HG02623 (cell line): ENCODE results near the gene JDP2.

Source experiments
- ATAC-seq: cut with Tn5 transposase; IDR thresholded peaks from one replicate; pipeline ENCODE4 v1.9.1; 2021; ENCODE audit warnings: moderate library complexity; ENCODE audit not compliant: unreplicated experiment

Gene JDP2

DNA sequence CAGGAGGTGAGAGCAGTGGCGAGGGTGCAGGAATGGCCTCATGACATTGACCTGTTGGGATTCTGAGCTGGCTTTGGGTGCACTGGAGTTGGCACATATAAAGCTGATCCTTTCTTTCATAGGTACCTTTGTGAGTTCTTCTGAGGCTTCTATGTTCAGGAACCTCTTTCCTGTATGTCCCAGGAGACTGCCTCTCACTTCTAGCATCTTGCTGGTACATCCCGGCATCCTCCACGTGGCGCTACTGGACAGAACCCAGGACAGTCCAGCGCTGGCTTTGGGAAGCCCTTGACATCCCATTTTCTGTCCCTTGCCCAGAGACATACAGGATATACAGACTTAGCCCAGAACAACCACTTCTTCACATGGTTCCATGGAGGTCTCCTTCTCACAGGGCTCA, 50.1 kb downstream of the JDP2 start:
- ATAC-seq = no peak

- no peak for ATAC-seq
Observed at GRCh38 chr14:75479770-75480600, 52.2 kb downstream of the JDP2 start.

GRCh38 chr14:75482366-75482765, 54.5 kb downstream of the JDP2 start:
- no peak for ATAC-seq

GRCh38 chr14:75484711-75485429, 57.0 kb downstream of the JDP2 start:
- no peak for ATAC-seq

- ATAC-seq = no peak
Observed at GRCh38 chr14:75486318-75486717, 58.5 kb downstream of the JDP2 start.

DNA sequence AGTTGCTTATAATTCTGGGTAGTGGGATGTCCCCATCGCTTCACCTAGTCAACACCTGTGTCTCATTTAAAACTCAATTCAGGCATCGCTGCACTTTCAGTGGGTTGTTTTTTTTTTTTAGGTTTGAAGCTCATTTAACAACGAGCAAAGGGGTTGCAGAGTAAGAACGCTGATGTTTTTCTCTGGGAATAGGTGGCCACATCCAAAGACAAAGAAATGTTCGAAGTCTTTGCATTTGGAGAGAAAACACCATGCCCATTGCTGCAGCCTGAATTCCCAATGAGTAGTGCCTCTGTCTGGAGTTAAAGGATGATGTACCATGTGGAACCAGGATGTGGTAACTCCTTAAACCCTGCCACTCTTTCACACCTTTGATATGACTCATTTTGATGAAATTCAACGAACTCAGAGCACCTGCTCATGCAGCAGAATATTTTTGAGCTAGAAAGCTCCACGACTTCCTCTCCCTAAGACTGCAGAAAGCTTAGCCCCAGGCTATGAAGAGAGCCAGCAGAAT, 59.4 kb downstream of the JDP2 start:
- ATAC-seq = peak; percentile 49

- ATAC-seq = no peak
Observed at GRCh38 chr14:75489480-75489837, 61.6 kb downstream of the JDP2 start.

- ATAC-seq = no peak
Observed at GRCh38 chr14:75491376-75491978, 63.7 kb downstream of the JDP2 start.

- ATAC-seq = no peak
Observed at GRCh38 chr14:75492832-75493591, 65.2 kb downstream of the JDP2 start.

GRCh38 chr14:75493592-75494087, 65.8 kb downstream of the JDP2 start:
- ATAC-seq = no peak

GRCh38 chr14:75494896-75495295, 67.1 kb downstream of the JDP2 start:
- ATAC-seq = no peak

DNA sequence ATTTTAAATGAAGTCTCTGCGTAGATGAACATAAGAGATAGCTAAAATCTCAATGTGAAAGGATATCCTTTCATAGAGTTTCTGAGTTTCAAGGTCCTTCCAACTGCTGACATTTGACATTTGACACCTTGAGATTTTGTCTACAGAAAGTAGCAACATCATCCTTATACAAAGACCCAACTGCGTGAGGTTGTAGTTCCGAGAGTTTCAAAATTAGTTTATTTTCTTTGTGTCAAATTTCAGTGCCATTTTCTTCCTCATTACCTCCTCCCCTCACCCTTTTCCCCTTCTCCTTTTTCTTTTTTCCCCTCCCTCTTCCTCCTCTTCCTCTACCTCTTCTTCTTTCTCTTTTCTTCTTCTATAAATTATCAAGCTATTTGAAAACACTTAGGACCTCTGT, 67.6 kb downstream of the JDP2 start:
- no peak for ATAC-seq

DNA sequence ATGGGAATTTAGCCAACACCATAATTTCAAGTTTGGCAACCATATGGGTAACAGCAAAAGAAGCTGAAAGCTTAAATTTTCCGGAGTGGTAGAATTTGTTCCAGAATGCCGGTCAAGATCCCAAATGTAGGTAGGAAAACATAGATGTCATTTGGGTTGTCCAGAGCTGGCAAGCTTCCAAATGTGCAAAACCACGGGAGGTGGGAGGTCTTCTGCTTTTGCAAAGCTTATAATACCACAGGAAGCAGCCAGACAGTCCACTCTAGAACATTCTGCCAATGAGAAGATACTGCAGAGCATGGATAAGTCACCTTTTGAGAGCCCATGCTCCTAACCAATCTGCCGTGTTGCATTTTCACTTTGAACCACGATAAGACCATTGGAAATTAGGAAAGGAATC, 68.1 kb downstream of the JDP2 start:
- ATAC-seq = no peak

- no peak for ATAC-seq
Observed at GRCh38 chr14:75496755-75497154, 68.9 kb downstream of the JDP2 start.

DNA sequence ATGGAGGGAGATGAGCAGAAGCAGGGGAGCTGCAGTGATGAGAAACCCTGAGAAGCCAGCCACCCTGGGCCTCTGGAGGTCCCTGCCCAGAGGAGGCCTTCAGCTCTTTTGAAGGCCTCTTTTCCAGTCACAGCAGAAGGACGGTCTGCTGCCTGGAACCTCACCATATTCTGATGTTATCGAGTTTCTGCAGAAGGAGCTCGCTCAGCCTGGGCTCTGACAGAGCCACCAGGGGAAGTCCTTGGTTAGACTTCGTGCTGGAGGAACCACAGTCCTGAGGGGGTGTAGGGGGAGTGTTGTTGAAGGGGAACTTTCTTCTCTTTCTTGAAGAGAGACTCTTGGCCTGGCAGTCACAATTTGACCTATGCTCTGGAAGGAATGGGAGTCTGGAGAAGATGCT, 69.4 kb downstream of the JDP2 start:
- no peak for ATAC-seq

DNA sequence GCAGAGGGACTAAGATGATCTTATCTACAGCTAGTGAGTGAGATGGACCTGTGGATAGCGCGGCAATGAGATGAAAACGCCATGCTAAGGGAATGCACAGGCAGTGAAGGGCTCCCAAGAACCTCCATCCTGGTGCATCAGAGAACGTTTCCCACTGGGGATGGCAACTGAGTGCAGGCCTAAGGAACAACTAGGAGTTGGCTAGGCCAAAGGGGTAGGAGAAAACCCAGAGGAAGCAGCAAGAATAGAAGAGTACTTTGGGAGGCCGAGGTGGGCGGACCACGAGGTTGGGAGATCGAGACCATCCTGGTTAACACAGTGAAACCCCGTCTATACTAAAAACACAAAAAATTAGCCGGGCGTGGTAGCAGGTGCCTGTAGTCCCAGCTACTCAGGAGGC, 69.9 kb downstream of the JDP2 start:
- ATAC-seq = no peak

GRCh38 chr14:75499084-75499875, 71.5 kb downstream of the JDP2 start:
- ATAC-seq = no peak

- ATAC-seq = no peak
Observed at GRCh38 chr14:75501080-75501479, 73.3 kb downstream of the JDP2 start.

DNA sequence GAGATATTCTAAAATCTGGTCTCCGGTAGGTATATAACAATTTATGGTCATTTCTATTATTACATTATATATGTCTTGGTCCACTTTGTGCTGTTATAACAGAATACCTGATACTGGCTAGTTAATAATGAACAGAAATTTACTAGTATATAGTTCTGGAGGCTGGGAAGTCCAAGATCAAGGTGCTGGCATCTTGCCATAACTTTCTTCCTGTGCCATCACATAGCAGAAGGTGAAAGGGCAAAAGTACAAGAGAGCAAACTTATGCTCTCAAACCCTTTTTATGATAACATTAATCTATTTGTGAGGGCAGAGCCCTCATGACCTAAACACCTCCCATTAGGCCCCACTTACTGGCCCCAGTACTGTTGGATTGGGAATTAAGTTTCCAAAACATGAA, 76.6 kb downstream of the JDP2 start:
- no peak for ATAC-seq

GRCh38 chr14:75506930-75507329, 79.1 kb downstream of the JDP2 start:
- no peak for ATAC-seq
